Memory B cell (primary cell): Measurements from ENCODE around the gene SLC39A11.
"Not testable (repeated sequence)": the region's sequence is repeated elsewhere in the genome, so short reads cannot be mapped to it uniquely, and the experiment has no call there.

Experiments
- ATAC-seq: fragments of 150-1000 bp; cut with Tn5 transposase; 2 replicates; pipeline ENCODE4 v1.10.0; 2021; ENCODE audit warnings: low read depth, mild to moderate bottlenecking, moderate library complexity
- DNase-seq, 2 donors: peaks; one replicate each; pipeline ENCODE4 v3.0.0; 2022; ENCODE audit warnings: low spot score in 2 of 2
- H3K27ac Mint-ChIP-seq: one replicate; pipeline ENCODE4 v1.8.0; 2022; ENCODE audit warnings: mild to moderate bottlenecking, moderate library complexity, mixed read lengths
- H3K27me3 Mint-ChIP-seq: one replicate; pipeline ENCODE4 v1.8.0; 2022; ENCODE audit warnings: mixed read lengths
- H3K36me3 Mint-ChIP-seq: one replicate; pipeline ENCODE4 v1.8.0; 2022; ENCODE audit warnings: mild to moderate bottlenecking, mixed read lengths
- H3K4me1 Mint-ChIP-seq: one replicate; pipeline ENCODE4 v1.8.0; 2022; ENCODE audit warnings: mixed read lengths
- H3K4me3 Mint-ChIP-seq: one replicate; pipeline ENCODE4 v1.8.0; 2022; ENCODE audit warnings: mild to moderate bottlenecking, moderate library complexity, mixed read lengths
- H3K9me3 Mint-ChIP-seq: one replicate; pipeline ENCODE4 v1.8.0; 2022; ENCODE audit warnings: mixed read lengths

SLC39A11 gene

GRCh38 chr17:73013301-73013700 is 79.2 kb downstream of the SLC39A11 start:
- peaks cover 18% of the 10 kb centered on the region for H3K4me1 Mint-ChIP-seq
- no peaks in the 10 kb centered on the region for H3K9me3 Mint-ChIP-seq
- peaks cover 11% of the 10 kb centered on the region for H3K36me3 Mint-ChIP-seq
- no peaks in the 10 kb centered on the region for H3K27me3 Mint-ChIP-seq
- H3K27ac Mint-ChIP-seq: no peak overlapping the region
- DNase-seq: no peak
- ATAC-seq: no peak
- no peak overlapping the region for H3K4me3 Mint-ChIP-seq

GRCh38 chr17:73011016-73011486 is 81.4 kb downstream of the SLC39A11 start:
- H3K27me3 Mint-ChIP-seq: no peaks in the 10 kb centered on the region
- peaks cover 20% of the 10 kb centered on the region for H3K4me1 Mint-ChIP-seq
- no peaks in the 10 kb centered on the region for H3K9me3 Mint-ChIP-seq
- no peak overlapping the region for H3K4me3 Mint-ChIP-seq
- ATAC-seq: no peak
- H3K36me3 Mint-ChIP-seq: peaks cover 14% of the 10 kb centered on the region
- H3K27ac Mint-ChIP-seq: no peak overlapping the region
- DNase-seq: no peak

- DNase-seq: no peak
- Mint-ChIP-seq H3K4me3 (no peak overlapping the region), H3K36me3 (peaks cover 17% of the 10 kb centered on the region), H3K4me1 (peaks cover 20% of the 10 kb centered on the region), H3K9me3 (no peaks in the 10 kb centered on the region), H3K27me3 (no peaks in the 10 kb centered on the region), H3K27ac (no peak overlapping the region)
- ATAC-seq: no peak
Observed at GRCh38 chr17:73010414-73010813, 82.1 kb downstream of the SLC39A11 start.

GRCh38 chr17:73007407-73007806 is 85.1 kb downstream of the SLC39A11 start:
- Mint-ChIP-seq H3K27ac (no peak overlapping the region), H3K9me3 (peaks cover 2% of the 10 kb centered on the region), H3K4me1 (peaks cover 12% of the 10 kb centered on the region), H3K4me3 (no peak overlapping the region), H3K27me3 (no peaks in the 10 kb centered on the region), H3K36me3 (peaks cover 25% of the 10 kb centered on the region)
- no peak for ATAC-seq
- no peak for DNase-seq

GRCh38 chr17:73005360-73005759 is 87.1 kb downstream of the SLC39A11 start:
- Mint-ChIP-seq H3K4me1 (peaks cover 8% of the 10 kb centered on the region), H3K27ac (no peak overlapping the region), H3K27me3 (no peaks in the 10 kb centered on the region), H3K36me3 (peaks cover 25% of the 10 kb centered on the region), H3K9me3 (peaks cover 2% of the 10 kb centered on the region), H3K4me3 (no peak overlapping the region)
- ATAC-seq: no peak
- no peak for DNase-seq

- no peak overlapping the region for H3K27ac Mint-ChIP-seq
- H3K36me3 Mint-ChIP-seq: peaks cover 26% of the 10 kb centered on the region
- H3K27me3 Mint-ChIP-seq: no peaks in the 10 kb centered on the region
- DNase-seq: no peak
- no peak for ATAC-seq
- peaks cover 8% of the 10 kb centered on the region for H3K4me1 Mint-ChIP-seq
- H3K4me3 Mint-ChIP-seq: no peak overlapping the region
- H3K9me3 Mint-ChIP-seq: peaks cover 2% of the 10 kb centered on the region
Observed at GRCh38 chr17:73003487-73003886, 89.0 kb downstream of the SLC39A11 start.

- H3K27me3 Mint-ChIP-seq: no peaks in the 10 kb centered on the region
- peaks cover 28% of the 10 kb centered on the region for H3K36me3 Mint-ChIP-seq
- no peak overlapping the region for H3K27ac Mint-ChIP-seq
- ATAC-seq (no peak), DNase-seq (no peak)
- peaks cover 5% of the 10 kb centered on the region for H3K9me3 Mint-ChIP-seq
- H3K4me1 Mint-ChIP-seq: peaks cover 8% of the 10 kb centered on the region
- H3K4me3 Mint-ChIP-seq: no peak overlapping the region
Observed at GRCh38 chr17:73000832-73001231, 91.7 kb downstream of the SLC39A11 start.

- H3K27me3 Mint-ChIP-seq, H3K4me3 Mint-ChIP-seq, DNase-seq, ATAC-seq, H3K9me3 Mint-ChIP-seq, H3K27ac Mint-ChIP-seq: not testable (repeated sequence)
- peaks cover 29% of the 10 kb centered on the region for H3K36me3 Mint-ChIP-seq
- H3K4me1 Mint-ChIP-seq: peaks cover 11% of the 10 kb centered on the region
Observed at GRCh38 chr17:72999474-72999873, 93.0 kb downstream of the SLC39A11 start.

- ATAC-seq: no peak
- Mint-ChIP-seq H3K27me3 (no peaks in the 10 kb centered on the region), H3K4me3 (no peak overlapping the region), H3K9me3 (peaks cover 6% of the 10 kb centered on the region), H3K4me1 (peaks cover 10% of the 10 kb centered on the region), H3K36me3 (peaks cover 23% of the 10 kb centered on the region), H3K27ac (no peak overlapping the region)
- DNase-seq: no peak
Observed at GRCh38 chr17:72998343-72998742, 94.1 kb downstream of the SLC39A11 start.

- DNase-seq: no peak
- no peak overlapping the region for H3K4me3 Mint-ChIP-seq
- no peak overlapping the region for H3K27ac Mint-ChIP-seq
- peaks cover 7% of the 10 kb centered on the region for H3K4me1 Mint-ChIP-seq
- H3K36me3 Mint-ChIP-seq: peaks cover 20% of the 10 kb centered on the region
- no peaks in the 10 kb centered on the region for H3K27me3 Mint-ChIP-seq
- no peak for ATAC-seq
- H3K9me3 Mint-ChIP-seq: peaks cover 6% of the 10 kb centered on the region
Observed at GRCh38 chr17:72997559-72997958, 94.9 kb downstream of the SLC39A11 start.

GRCh38 chr17:72996791-72997190 is 95.7 kb downstream of the SLC39A11 start:
- no peak for ATAC-seq
- Mint-ChIP-seq H3K27me3 (no peaks in the 10 kb centered on the region), H3K27ac (no peak overlapping the region), H3K4me3 (no peak overlapping the region), H3K36me3 (peaks cover 22% of the 10 kb centered on the region), H3K9me3 (peaks cover 6% of the 10 kb centered on the region), H3K4me1 (peaks cover 7% of the 10 kb centered on the region)
- DNase-seq: no peak

GRCh38 chr17:72995008-72995656 is 97.4 kb downstream of the SLC39A11 start:
- Mint-ChIP-seq H3K27ac (peak overlapping the region; percentile 62), H3K4me1 (peaks cover 5% of the 10 kb centered on the region)

GRCh38 chr17:72992783-72993467 is 99.6 kb downstream of the SLC39A11 start:
- not testable (repeated sequence) for H3K4me1 Mint-ChIP-seq, H3K27me3 Mint-ChIP-seq, DNase-seq, ATAC-seq, H3K9me3 Mint-ChIP-seq, H3K4me3 Mint-ChIP-seq, H3K27ac Mint-ChIP-seq
- H3K36me3 Mint-ChIP-seq: peaks cover 19% of the 10 kb centered on the region

More at GRCh38 chr17:72995008-72995656, 97.4 kb downstream of the SLC39A11 start:
- ATAC-seq (no peak), DNase-seq (no peak)
- Mint-ChIP-seq H3K9me3 (peaks cover 6% of the 10 kb centered on the region), H3K27me3 (no peaks in the 10 kb centered on the region), H3K4me3 (no peak overlapping the region), H3K36me3 (peaks cover 20% of the 10 kb centered on the region)

- ATAC-seq: no peak
- no peak overlapping the region for H3K27ac Mint-ChIP-seq
- no peak overlapping the region for H3K4me3 Mint-ChIP-seq
- peaks cover 6% of the 10 kb centered on the region for H3K9me3 Mint-ChIP-seq
- no peak for DNase-seq
- H3K4me1 Mint-ChIP-seq: peaks cover 5% of the 10 kb centered on the region
- peaks cover 17% of the 10 kb centered on the region for H3K36me3 Mint-ChIP-seq
- H3K27me3 Mint-ChIP-seq: no peaks in the 10 kb centered on the region
Observed at GRCh38 chr17:72991651-72992050, 100.8 kb downstream of the SLC39A11 start.
